GM10847 (cell line): ENCODE data around the gene STX3.

Experiments used
- POLR2A ChIP-seq: IDR thresholded peaks from 2 replicates; pipeline ENCODE4 v1.6.1; 2011; ENCODE audit not compliant: insufficient read length; ENCODE audit errors: extremely low read depth

The STX3 gene

GRCh38 chr11:59841514-59841913, 86.3 kb downstream of the STX3 start:
- no peak for TF ChIP-seq POLR2A

GRCh38 chr11:59842316-59842715, 87.1 kb downstream of the STX3 start:
- no peak for TF ChIP-seq POLR2A

GRCh38 chr11:59845399-59845798, 90.2 kb downstream of the STX3 start, which contains the start of gene CBLIF:
Gene CBLIF, minus strand, starts transcription at chr11:59845499. Its CDS starts 46 bp downstream, at chr11:59845453.
- no peak for TF ChIP-seq POLR2A

GRCh38 chr11:59846556-59846955, 91.4 kb downstream of the STX3 start:
- no peak for TF ChIP-seq POLR2A

- TF ChIP-seq POLR2A = no peak
Observed at GRCh38 chr11:59847626-59848025, 92.5 kb downstream of the STX3 start.

- no peak for TF ChIP-seq POLR2A
Observed at GRCh38 chr11:59849129-59849528, 94.0 kb downstream of the STX3 start.

GRCh38 chr11:59854871-59855270, 99.7 kb downstream of the STX3 start:
- no peak for TF ChIP-seq POLR2A
